Measurements from ENCODE around the gene CERS6. TPM values are rescaled to one million over a fixed set of nuclear protein-coding genes. Genes with fewer than 3 reads are reported as not detected.

CERS6 gene
- total RNA-seq, 4 donors from 2014 or later, result 53.7 to 78.3 (median 63.8) TPM

GRCh38 chr2:168611896-168612650, 156.0 kb downstream of the CERS6 start:
- no peak for DNase-seq (ENCODE audit: low spot score in 2 of 2)
- TF ChIP-seq POLR2A (IDR thresholded peaks at IDR 0.05) (no peak), CTCF (IDR thresholded peaks at IDR 0.05) (no peak)
- intact Hi-C loops (cut with DNase I; ENCODE audit: low total_unique reads), result no loop called here
- H3K4me3 ChIP-seq (ENCODE audit: low read depth, poor library complexity, severe bottlenecking), result no peak overlapping the region
- 87 to 89% methylated on average over 4 of the region's 4 CpGs for WGBS, 2 donors

- H3K4me3 ChIP-seq (ENCODE audit: low read depth, poor library complexity, severe bottlenecking), result no peak overlapping the region
- WGBS, 2 donors, result 94 to 95% methylated on average over 2 of the region's 2 CpGs
- intact Hi-C loops (cut with DNase I; ENCODE audit: low total_unique reads), result no loop called here
- TF ChIP-seq POLR2A (IDR thresholded peaks at IDR 0.05) (no peak), CTCF (IDR thresholded peaks at IDR 0.05) (no peak)
- no peak for DNase-seq (ENCODE audit: low spot score in 2 of 2)
These were observed 156.6 kb downstream of the CERS6 start for GRCh38 chr2:168612719-168613118.

GRCh38 chr2:168613551-168613950, 157.5 kb downstream of the CERS6 start:
- intact Hi-C loops (cut with DNase I; ENCODE audit: low total_unique reads), result no loop called here
- WGBS, 2 donors, result 76 to 98% methylated on average over 2 of the region's 2 CpGs
- H3K4me3 ChIP-seq (ENCODE audit: low read depth, poor library complexity, severe bottlenecking), result no peak overlapping the region
- TF ChIP-seq CTCF (IDR thresholded peaks at IDR 0.05) (no peak), POLR2A (IDR thresholded peaks at IDR 0.05) (no peak)
- no peak for DNase-seq (ENCODE audit: low spot score in 2 of 2)

GRCh38 chr2:168614172-168615018, 158.3 kb downstream of the CERS6 start:
- intact Hi-C loops (cut with DNase I; ENCODE audit: low total_unique reads), result no loop called here
- H3K4me3 ChIP-seq (ENCODE audit: low read depth, poor library complexity, severe bottlenecking), result no peak overlapping the region
- TF ChIP-seq CTCF (IDR thresholded peaks at IDR 0.05) (no peak), POLR2A (IDR thresholded peaks at IDR 0.05) (no peak)
- WGBS, 2 donors, result 46 to 58% methylated on average over 3 of the region's 3 CpGs
- no peak for DNase-seq (ENCODE audit: low spot score in 2 of 2)

GRCh38 chr2:168620554-168620953, 164.5 kb downstream of the CERS6 start:
- TF ChIP-seq POLR2A (IDR thresholded peaks at IDR 0.05) (no peak), CTCF (IDR thresholded peaks at IDR 0.05) (no peak)
- H3K4me3 ChIP-seq (ENCODE audit: low read depth, poor library complexity, severe bottlenecking), result no peak overlapping the region
- intact Hi-C loops (cut with DNase I; ENCODE audit: low total_unique reads), result no loop called here
- WGBS, 2 donors, result 94 to 98% methylated on average over 2 of the region's 2 CpGs
- DNase-seq (ENCODE audit: low spot score in 2 of 2), result no peak
